ENCODE measurements around the gene PFKP. TPM values are rescaled to one million over a fixed set of nuclear protein-coding genes. Genes with fewer than 3 reads are reported as not detected.

The PFKP gene
- total and polyA plus RNA-seq, 4 donors = 15.1 to 49.8 (median 31.8) TPM

- WGBS, 2 donors = 96 to 98% methylated on average over 10 of the region's 10 CpGs
- H3K36me3 ChIP-seq (ENCODE audit: control insufficient read depth in 4 of 4, insufficient read depth in 4 of 4, low read length in 4 of 4) = peaks cover 23 to 58% (median 47%) of the 10 kb centered on the region in 4 donors
- no peaks in the 10 kb centered on the region for H3K4me1 ChIP-seq (ENCODE audit: control insufficient read depth in 5 of 5, insufficient read depth in 5 of 5, low read length in 5 of 5)
- H3K27me3 ChIP-seq (ENCODE audit: control insufficient read depth in 3 of 3, insufficient read depth in 3 of 3, low read length in 2 of 3) = no peaks in the 10 kb centered on the region
- no peak overlapping the region for H3K9ac ChIP-seq (ENCODE audit: insufficient read depth in 1 of 2, low read length in 2 of 2)
- H3K27ac ChIP-seq (ENCODE audit: low read depth in 1 of 2, low read length in 1 of 2) = no peak overlapping the region
- no peaks in the 10 kb centered on the region for H3K9me3 ChIP-seq (ENCODE audit: control insufficient read depth in 4 of 4, insufficient read depth in 3 of 4, low read length in 3 of 4)
- ATAC-seq (ENCODE audit: insufficient read depth, low FRiP score) (no peak), DNase-seq (no peak)
- no peak for TF ChIP-seq CTCF (IDR thresholded peaks at IDR 0.05; ENCODE audit: control extremely low read depth, extremely low read depth)
- no peak overlapping the region for H3K4me3 ChIP-seq
Observed at GRCh38 chr10:3154666-3155065, 87.3 kb downstream of the PFKP start.

- Histone ChIP-seq H3K4me1 (ENCODE audit: control insufficient read depth in 5 of 5, insufficient read depth in 5 of 5, low read length in 5 of 5) (no peaks in the 10 kb centered on the region), H3K27me3 (ENCODE audit: control insufficient read depth in 3 of 3, insufficient read depth in 3 of 3, low read length in 2 of 3) (no peaks in the 10 kb centered on the region), H3K27ac (ENCODE audit: low read depth in 1 of 2, low read length in 1 of 2) (no peak overlapping the region), H3K9me3 (ENCODE audit: control insufficient read depth in 4 of 4, insufficient read depth in 3 of 4, low read length in 3 of 4) (peaks cover 0 to 2% (median 0%) of the 10 kb centered on the region in 4 donors), H3K36me3 (ENCODE audit: control insufficient read depth in 4 of 4, insufficient read depth in 4 of 4, low read length in 4 of 4) (peaks cover 29 to 50% (median 50%) of the 10 kb centered on the region in 4 donors), H3K9ac (ENCODE audit: insufficient read depth in 1 of 2, low read length in 2 of 2) (no peak overlapping the region), H3K4me3 (no peak overlapping the region)
- DNase-seq (no peak), ATAC-seq (ENCODE audit: insufficient read depth, low FRiP score) (no peak)
- no peak for TF ChIP-seq CTCF (IDR thresholded peaks at IDR 0.05; ENCODE audit: control extremely low read depth, extremely low read depth)
- whole genome bisulfite sequencing, 2 donors = 95 to 96% methylated on average over 10 of the region's 10 CpGs
Observed at GRCh38 chr10:3159152-3159551, 91.8 kb downstream of the PFKP start.

GRCh38 chr10:3162533-3162932, 95.2 kb downstream of the PFKP start:
- peaks cover 51 to 67% (median 55%) of the 10 kb centered on the region in 4 donors for H3K36me3 ChIP-seq (ENCODE audit: control insufficient read depth in 4 of 4, insufficient read depth in 4 of 4, low read length in 4 of 4)
- WGBS, 2 donors = 94 to 97% methylated on average over 9 of the region's 9 CpGs
- H3K9me3 ChIP-seq (ENCODE audit: control insufficient read depth in 4 of 4, insufficient read depth in 3 of 4, low read length in 3 of 4) = peaks cover 0 to 2% (median 0%) of the 10 kb centered on the region in 4 donors
- no peaks in the 10 kb centered on the region for H3K27me3 ChIP-seq (ENCODE audit: control insufficient read depth in 3 of 3, insufficient read depth in 3 of 3, low read length in 2 of 3)
- no peak for ATAC-seq (ENCODE audit: insufficient read depth, low FRiP score)
- H3K27ac ChIP-seq (ENCODE audit: low read depth in 1 of 2, low read length in 1 of 2) = no peak overlapping the region
- H3K9ac ChIP-seq (ENCODE audit: insufficient read depth in 1 of 2, low read length in 2 of 2) = no peak overlapping the region
- no peak overlapping the region for H3K4me3 ChIP-seq
- no peaks in the 10 kb centered on the region for H3K4me1 ChIP-seq (ENCODE audit: control insufficient read depth in 5 of 5, insufficient read depth in 5 of 5, low read length in 5 of 5)
- TF ChIP-seq CTCF (IDR thresholded peaks at IDR 0.05; ENCODE audit: control extremely low read depth, extremely low read depth) = no peak
- DNase-seq = no peak

- no peak for ATAC-seq (ENCODE audit: insufficient read depth, low FRiP score)
- WGBS, 2 donors = 79 to 90% methylated on average over 9 of the region's 9 CpGs
- H3K9ac ChIP-seq (ENCODE audit: insufficient read depth in 1 of 2, low read length in 2 of 2) = no peak overlapping the region
Observed at GRCh38 chr10:3163879-3164278, 96.5 kb downstream of the PFKP start.

More at GRCh38 chr10:3163879-3164278, 96.5 kb downstream of the PFKP start:
- no peak overlapping the region for H3K27ac ChIP-seq (ENCODE audit: low read depth in 1 of 2, low read length in 1 of 2)
- peaks cover 0 to 2% (median 0%) of the 10 kb centered on the region in 4 donors for H3K9me3 ChIP-seq (ENCODE audit: control insufficient read depth in 4 of 4, insufficient read depth in 3 of 4, low read length in 3 of 4)
- no peak for TF ChIP-seq CTCF (IDR thresholded peaks at IDR 0.05; ENCODE audit: control extremely low read depth, extremely low read depth)
- no peak overlapping the region for H3K4me3 ChIP-seq
- DNase-seq = no peak
- no peaks in the 10 kb centered on the region for H3K4me1 ChIP-seq (ENCODE audit: control insufficient read depth in 5 of 5, insufficient read depth in 5 of 5, low read length in 5 of 5)
- peaks cover 40 to 61% (median 52%) of the 10 kb centered on the region in 4 donors for H3K36me3 ChIP-seq (ENCODE audit: control insufficient read depth in 4 of 4, insufficient read depth in 4 of 4, low read length in 4 of 4)
- H3K27me3 ChIP-seq (ENCODE audit: control insufficient read depth in 3 of 3, insufficient read depth in 3 of 3, low read length in 2 of 3) = no peaks in the 10 kb centered on the region

Data from lung (tissue), 12 donors.